ENCODE results near the gene YWHAE. TPM values are rescaled to one million over a fixed set of nuclear protein-coding genes. Genes with fewer than 3 reads are reported as not detected.
"Not testable (repeated sequence)": the region's sequence is repeated elsewhere in the genome, so short reads cannot be mapped to it uniquely, and the experiment has no call there.

The YWHAE gene
- total RNA-seq, 4 donors from 2014 or later, result 505 to 758 (median 567) TPM

GRCh38 chr17:1420163-1420562 lies 20.1 kb upstream of the YWHAE start:
- Histone ChIP-seq H3K27ac (no peak overlapping the region), H3K27me3 (no peaks in the 10 kb centered on the region), H3K4me1 (peaks cover 0 to 26% (median 18%) of the 10 kb centered on the region in 3 donors), H3K9me3 (no peaks in the 10 kb centered on the region), H3K36me3 (peaks cover 6 to 87% (median 9%) of the 10 kb centered on the region in 3 donors), H3K4me3 (no peak overlapping the region)
- DNase-seq, result no peak
- TF ChIP-seq CTCF (IDR thresholded peaks at IDR 0.05) (no peak), POLR2A (IDR thresholded peaks at IDR 0.05) (no peak)
- 96 to 98% methylated on average over 11 of the region's 11 CpGs for WGBS, 2 donors
- intact Hi-C loops (cut with DNase I), result no loop called here

- WGBS, 2 donors, result 86 to 93% methylated on average over 5 to 8 of the region's 10 CpGs
- DNase-seq; H3K9me3 ChIP-seq; H3K4me3 ChIP-seq; intact Hi-C loops (cut with DNase I); H3K27ac ChIP-seq; H3K27me3 ChIP-seq: not testable (repeated sequence)
- Histone ChIP-seq H3K36me3 (peaks cover 6 to 77% (median 9%) of the 10 kb centered on the region in 3 donors), H3K4me1 (peaks cover 0 to 20% (median 13%) of the 10 kb centered on the region in 3 donors)
These were observed 18.5 kb upstream of the YWHAE start for GRCh38 chr17:1418476-1418875.

GRCh38 chr17:1416414-1416813 lies 16.4 kb upstream of the YWHAE start:
- intact Hi-C loops (cut with DNase I), result no loop called here
- 98 to 100% methylated on average over 5 of the region's 5 CpGs for WGBS, 2 donors

GRCh38 chr17:1414634-1415033 lies 14.6 kb upstream of the YWHAE start:
- Histone ChIP-seq H3K27ac (no peak overlapping the region), H3K4me1 (peaks cover 4 to 21% (median 4%) of the 10 kb centered on the region in 3 donors), H3K36me3 (peaks cover 0 to 41% (median 0%) of the 10 kb centered on the region in 3 donors), H3K9me3 (no peaks in the 10 kb centered on the region), H3K27me3 (no peaks in the 10 kb centered on the region), H3K4me3 (no peak overlapping the region)
- intact Hi-C loops (cut with DNase I), result no loop called here
- WGBS, 2 donors, result 78 to 84% methylated on average over 10 of the region's 10 CpGs
- TF ChIP-seq CTCF (IDR thresholded peaks at IDR 0.05) (no peak), POLR2A (IDR thresholded peaks at IDR 0.05) (no peak)
- DNase-seq, result no peak

More at GRCh38 chr17:1416414-1416813, 16.4 kb upstream of the YWHAE start:
- H3K27ac ChIP-seq, result no peak overlapping the region
- no peaks in the 10 kb centered on the region for H3K9me3 ChIP-seq
- H3K27me3 ChIP-seq, result no peaks in the 10 kb centered on the region
- H3K4me1 ChIP-seq, result peaks cover 4 to 21% (median 4%) of the 10 kb centered on the region in 3 donors
- DNase-seq, result no peak
- H3K4me3 ChIP-seq, result no peak overlapping the region
- H3K36me3 ChIP-seq, result peaks cover 0 to 59% (median 9%) of the 10 kb centered on the region in 3 donors
- TF ChIP-seq CTCF (IDR thresholded peaks at IDR 0.05), result no peak

GRCh38 chr17:1414001-1414574 lies 14.1 kb upstream of the YWHAE start:
- no peaks in the 10 kb centered on the region for H3K9me3 ChIP-seq
- H3K4me1 ChIP-seq, result peaks cover 4 to 21% (median 4%) of the 10 kb centered on the region in 3 donors
- intact Hi-C loops (cut with DNase I), result no loop called here
- WGBS, 2 donors, result 70 to 73% methylated on average over 5 to 7 of the region's 9 CpGs
- no peaks in the 10 kb centered on the region for H3K27me3 ChIP-seq
- no peak for TF ChIP-seq POLR2A (IDR thresholded peaks at IDR 0.05)
- no peak for TF ChIP-seq CTCF (IDR thresholded peaks at IDR 0.05)
- no peak overlapping the region for H3K27ac ChIP-seq
- H3K4me3 ChIP-seq, result no peak overlapping the region
- peaks cover 0 to 36% (median 0%) of the 10 kb centered on the region in 3 donors for H3K36me3 ChIP-seq
- no peak for DNase-seq

Measured in esophagus squamous epithelium (tissue), 5 donors.